Mesenteric fat pad (tissue), 1 donor: ENCODE data around the gene MED13L. TPM values are rescaled to one million over a fixed set of nuclear protein-coding genes. Genes with fewer than 3 reads are reported as not detected.

ENCODE experiments used
- DNase-seq: peaks from one replicate; pipeline ENCODE4 v3.0.0-alpha.2; 2020; ENCODE audit warnings: low spot score
- microRNA-seq: library from miRNA; unstranded; fragments of <30 nt; microRNA quantifications from one replicate; pipeline ENCODE4 v1.2.0, GENCODE V29; 2020; ENCODE audit warnings: borderline number of aligned reads
- total RNA-seq: library from RNA; stranded (reverse); fragmentation: NEBNext Ultra II Directional; extraction: Animal tissue kit (Norgen Biotek cat#: 25700); gene quantifications from one replicate; pipeline ENCODE4 v1.2.1, GENCODE V29; 2021
- donor health status: DM: yes; HTN: yes; CAD: no.

MED13L gene
- total RNA-seq, 1 donor from 2014 or later = 136 TPM

- no peak for DNase-seq
These were observed 358.7 kb downstream of the MED13L start for GRCh38 chr12:115918763-115919162.

GRCh38 chr12:115916910-115917668 lies 360.4 kb downstream of the MED13L start:
- DNase-seq = no peak

DNA sequence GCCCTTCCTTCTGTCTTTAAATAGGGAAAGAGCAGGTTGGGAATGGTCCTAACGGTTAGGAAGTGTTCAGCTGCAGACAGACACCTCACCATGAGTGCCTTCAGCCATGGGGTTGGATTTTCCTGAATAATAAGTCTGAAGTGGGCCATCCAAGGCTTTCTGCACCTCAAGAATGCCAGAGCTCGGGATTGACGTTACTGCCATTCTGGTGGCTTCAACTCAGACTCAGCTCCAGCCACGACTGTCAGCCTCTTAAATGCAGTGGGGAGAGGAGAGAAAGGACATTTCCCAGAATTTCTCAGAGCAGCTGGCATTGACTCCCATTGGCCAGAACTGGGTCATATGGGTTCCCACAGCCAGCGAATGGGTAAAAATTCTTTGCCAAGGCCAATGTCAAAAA lies 363.4 kb downstream of the MED13L start:
- DNase-seq = no peak

- no peak for DNase-seq
These were observed 365.1 kb downstream of the MED13L start for GRCh38 chr12:115912440-115912839.

DNA sequence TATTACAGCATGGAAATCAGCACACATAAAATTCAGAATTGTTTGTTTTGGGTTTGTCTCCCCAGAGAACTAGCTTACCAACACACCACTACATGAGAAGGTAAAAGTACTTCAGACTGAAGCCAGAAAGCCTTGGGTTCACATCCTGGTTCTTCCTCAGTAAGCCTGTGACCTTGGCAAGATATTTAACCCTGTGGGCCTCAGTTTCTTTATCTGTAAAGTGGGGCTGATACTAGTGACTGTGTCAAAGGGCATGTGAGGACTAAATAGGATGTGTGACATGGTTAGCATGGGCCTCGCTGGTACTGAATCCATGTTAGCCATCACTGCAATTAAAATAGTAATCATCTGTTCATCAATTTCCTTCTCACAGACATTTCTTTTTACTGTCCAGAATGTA lies 366.1 kb downstream of the MED13L start:
- DNase-seq = no peak

DNA sequence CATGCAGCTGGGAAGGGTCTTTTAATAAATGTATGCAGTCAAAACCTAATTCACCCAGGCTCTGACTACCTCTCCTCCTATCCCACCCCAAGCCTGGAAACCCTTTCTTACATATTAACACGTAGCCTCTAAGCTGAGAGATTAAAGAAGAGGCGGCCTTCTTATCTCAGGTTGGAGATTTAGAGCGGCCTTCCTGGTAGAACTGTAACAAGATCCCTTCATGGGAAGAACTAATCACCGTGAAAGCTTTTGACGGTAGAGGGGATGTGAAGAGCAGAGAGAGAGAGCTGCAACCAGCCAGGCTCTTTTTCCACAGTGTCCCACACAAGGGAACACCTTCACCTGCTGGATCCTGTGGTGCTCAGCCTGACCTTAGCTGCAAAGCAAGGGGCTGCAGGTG lies 367.4 kb downstream of the MED13L start:
- no peak for DNase-seq

Small RNA genes within 50 kb of the gene (microRNA-seq; reads per million reads assigned to microRNA genes)
- not detected for gene MIR620
